ENCODE data around the gene KDM8.

Gene KDM8

DNA sequence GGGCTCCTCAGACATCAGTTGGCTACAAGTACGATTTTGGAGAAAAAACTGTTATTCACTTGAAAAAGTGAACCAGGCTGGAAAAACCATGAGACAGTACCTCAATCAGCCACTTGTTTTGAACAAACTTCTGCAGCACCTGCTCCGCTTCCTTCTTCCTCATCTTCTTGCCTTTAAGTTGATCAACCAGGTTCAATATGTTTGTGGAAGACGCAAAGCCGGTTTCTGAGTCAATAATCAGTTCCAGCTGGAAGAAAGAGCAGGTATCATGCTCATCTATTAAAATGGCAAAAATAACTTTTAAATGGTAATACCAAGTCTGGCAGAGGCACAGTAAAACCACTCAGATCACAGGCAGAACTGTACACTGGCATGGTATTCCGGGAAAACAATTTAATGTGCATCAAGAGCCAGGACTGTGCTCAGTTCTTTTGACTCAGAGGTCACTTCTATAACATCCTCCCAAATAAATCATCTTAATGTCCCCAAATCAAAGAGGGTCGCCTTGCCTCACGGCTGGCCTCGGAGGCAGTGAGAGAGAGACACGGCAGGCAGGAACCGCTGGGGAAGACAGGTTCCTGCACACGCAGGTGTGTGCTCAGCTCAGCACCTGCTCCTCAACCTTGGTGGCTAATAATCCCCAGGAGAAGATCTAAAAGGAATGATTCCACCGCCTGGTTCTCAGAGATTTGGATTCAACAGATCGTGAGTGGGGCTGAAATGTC, 29.7 kb downstream of the KDM8 start:
- H3K4me1 ChIP-seq, result no peaks in the 10 kb centered on the region
- no peak overlapping the region for H3K4me3 ChIP-seq
- peaks cover 18% of the 10 kb centered on the region for H3K36me3 ChIP-seq (replicated peaks)
- H3K9me3 ChIP-seq, result no peaks in the 10 kb centered on the region
- no peaks in the 10 kb centered on the region for H3K27me3 ChIP-seq (ENCODE audit: low read depth)
- in situ Hi-C loops (cut with MboI; ENCODE audit: low sequenced_read_pairs), result loop anchor here (25.0 kb wide), 1 partner anchor 229 kb away; no protein-coding TSS in a partner anchor
- no peak for DNase-seq (ENCODE audit: low spot score in 2 of 2)

DNA sequence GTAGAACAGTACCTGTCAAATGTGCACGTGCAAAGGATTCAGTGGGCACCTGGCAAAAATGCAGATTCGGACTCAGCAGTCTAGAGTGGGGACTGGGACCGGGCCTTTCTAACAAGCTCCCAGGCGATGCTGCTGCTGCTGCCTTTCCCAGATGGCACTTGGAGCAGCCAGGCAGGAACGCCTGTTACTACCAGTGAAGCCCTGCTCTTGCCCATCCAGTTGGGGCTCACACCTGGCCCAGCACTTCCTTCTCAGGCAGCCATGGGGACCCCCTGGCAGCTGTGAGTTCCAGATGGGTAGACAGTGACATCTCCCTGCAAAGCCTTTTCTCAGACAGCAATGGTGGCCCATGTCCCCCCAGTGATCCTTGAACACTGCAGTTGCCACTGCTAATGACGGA, 30.4 kb downstream of the KDM8 start:
- Histone ChIP-seq H3K36me3 (replicated peaks) (peaks cover 18% of the 10 kb centered on the region), H3K9me3 (no peaks in the 10 kb centered on the region), H3K27me3 (ENCODE audit: low read depth) (no peaks in the 10 kb centered on the region), H3K4me1 (no peaks in the 10 kb centered on the region), H3K4me3 (no peak overlapping the region)
- in situ Hi-C loops (cut with MboI; ENCODE audit: low sequenced_read_pairs), result loop anchor here (25.0 kb wide), 1 partner anchor 229 kb away; no protein-coding TSS in a partner anchor
- DNase-seq (ENCODE audit: low spot score in 2 of 2), result no peak

DNA sequence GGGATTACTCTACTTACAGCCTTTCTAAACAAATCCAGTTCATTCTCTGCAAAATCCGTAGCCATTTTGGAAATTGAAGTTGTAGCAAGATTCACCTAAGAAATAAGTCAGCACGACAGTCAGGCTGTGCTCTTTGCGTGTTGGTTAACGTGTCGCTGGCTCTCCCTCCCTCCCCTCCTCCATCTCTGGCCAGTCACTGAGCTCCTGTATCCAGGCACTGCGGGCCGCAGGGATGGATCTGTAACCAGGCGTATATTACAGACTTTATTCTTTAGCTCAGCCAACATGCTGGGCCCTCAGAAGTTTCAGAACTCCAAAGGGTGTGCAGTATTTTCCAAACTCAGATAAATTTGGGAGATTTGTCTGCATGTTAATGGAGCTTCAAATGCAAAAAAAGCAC, 30.8 kb downstream of the KDM8 start:
- no peak overlapping the region for H3K4me3 ChIP-seq
- in situ Hi-C loops (cut with MboI; ENCODE audit: low sequenced_read_pairs), result loop anchor here (25.0 kb wide), 1 partner anchor 228 kb away; no protein-coding TSS in a partner anchor

DNA sequence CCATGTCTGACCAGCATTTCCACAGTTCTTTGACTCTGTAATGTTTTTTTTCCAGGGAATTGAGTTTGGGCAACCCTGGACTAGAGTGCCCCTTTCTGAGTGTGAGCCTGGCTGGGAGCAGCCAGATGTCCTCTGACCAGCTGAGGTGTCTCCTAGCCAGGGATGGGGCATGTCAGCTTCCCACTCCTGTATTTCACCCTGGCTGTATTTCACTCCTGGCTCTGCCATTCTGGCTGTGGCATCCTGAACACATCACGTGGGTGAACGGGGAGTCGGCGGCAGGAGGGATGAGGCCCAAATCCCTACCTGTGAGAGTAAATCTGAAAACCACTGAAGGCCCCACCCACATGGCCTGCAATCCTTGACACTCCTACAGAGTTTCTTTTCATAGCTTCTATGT, 31.3 kb downstream of the KDM8 start:
- H3K27me3 ChIP-seq (ENCODE audit: low read depth), result no peaks in the 10 kb centered on the region
- in situ Hi-C loops (cut with MboI; ENCODE audit: low sequenced_read_pairs), result loop anchor here (25.0 kb wide), 1 partner anchor 228 kb away; no protein-coding TSS in a partner anchor
- H3K4me3 ChIP-seq, result no peak overlapping the region
- H3K4me1 ChIP-seq, result no peaks in the 10 kb centered on the region
- no peaks in the 10 kb centered on the region for H3K9me3 ChIP-seq
- no peak for DNase-seq (ENCODE audit: low spot score in 2 of 2)
- peaks cover 18% of the 10 kb centered on the region for H3K36me3 ChIP-seq (replicated peaks)

More for the DNA sequence above, 30.8 kb downstream of the KDM8 start:
- Histone ChIP-seq H3K4me1 (no peaks in the 10 kb centered on the region), H3K27me3 (ENCODE audit: low read depth) (no peaks in the 10 kb centered on the region), H3K36me3 (replicated peaks) (peaks cover 18% of the 10 kb centered on the region), H3K9me3 (no peaks in the 10 kb centered on the region)
- DNase-seq (ENCODE audit: low spot score in 2 of 2), result no peak

DNA sequence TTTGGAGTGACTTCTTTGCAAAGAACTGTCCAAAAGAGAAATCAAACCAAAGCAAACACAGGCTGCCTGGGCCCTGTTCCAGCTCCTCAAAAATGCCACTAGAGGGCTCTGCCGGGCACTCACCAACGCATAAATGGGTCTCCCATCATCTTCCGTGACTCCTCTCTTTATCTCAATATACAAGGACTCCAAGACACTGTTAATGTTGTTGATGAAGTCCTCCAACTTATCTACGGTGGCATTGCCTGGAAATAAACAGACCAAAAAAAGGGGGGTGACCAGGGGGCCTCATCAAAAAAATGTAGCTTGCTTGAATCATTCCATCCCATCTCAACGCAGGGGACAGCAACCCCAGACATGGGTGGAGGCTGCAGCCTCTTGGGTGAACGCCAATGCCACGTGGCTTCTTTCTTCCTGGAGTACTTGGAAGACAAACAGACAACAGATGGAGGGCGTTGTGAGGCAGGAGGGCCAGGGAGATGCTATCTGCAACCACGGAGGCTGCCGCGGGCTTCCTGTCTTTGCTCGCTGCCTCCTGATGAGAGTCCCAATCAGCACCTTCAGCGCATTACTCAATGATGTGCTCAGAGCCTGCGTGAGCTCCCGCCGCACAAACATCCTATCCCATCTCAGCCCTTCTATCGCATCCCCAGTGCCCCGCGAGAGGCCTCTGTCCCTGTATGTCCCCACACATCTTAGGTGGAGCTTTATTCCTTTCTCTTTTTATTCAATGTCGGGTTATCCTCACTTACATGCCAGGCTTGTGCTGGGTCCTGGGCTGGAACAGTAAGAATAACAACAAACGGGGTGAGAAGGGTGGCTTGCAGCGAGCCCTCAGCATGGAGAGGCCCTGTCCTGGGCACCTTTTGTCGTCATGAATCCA, 32.0 kb downstream of the KDM8 start:
- in situ Hi-C loops (cut with MboI; ENCODE audit: low sequenced_read_pairs), result loop anchor here (25.0 kb wide), 1 partner anchor 227 kb away; no protein-coding TSS in a partner anchor
- Histone ChIP-seq H3K9me3 (no peaks in the 10 kb centered on the region), H3K4me3 (no peak overlapping the region), H3K4me1 (no peaks in the 10 kb centered on the region), H3K36me3 (replicated peaks) (peaks cover 18% of the 10 kb centered on the region), H3K27me3 (ENCODE audit: low read depth) (no peaks in the 10 kb centered on the region)
- DNase-seq (ENCODE audit: low spot score in 2 of 2), result peak; percentile 49 to 59

DNA sequence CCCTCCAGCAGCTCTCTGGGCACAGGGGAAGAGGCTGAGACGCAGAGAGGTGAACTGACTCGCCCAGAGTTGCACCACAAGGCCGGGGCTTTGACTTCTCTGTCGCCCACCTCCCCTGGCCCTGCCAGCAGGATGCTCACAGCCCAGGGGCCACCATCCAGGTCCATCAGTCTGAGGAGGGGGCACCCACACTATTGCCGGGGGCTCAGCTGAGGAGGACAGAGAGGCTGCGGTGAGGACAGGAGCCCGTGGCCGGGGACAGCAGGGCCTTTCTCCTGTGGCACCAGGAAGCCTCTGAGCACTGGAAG, 32.6 kb downstream of the KDM8 start:
- H3K9me3 ChIP-seq, result no peaks in the 10 kb centered on the region
- peaks cover 17% of the 10 kb centered on the region for H3K36me3 ChIP-seq (replicated peaks)
- in situ Hi-C loops (cut with MboI; ENCODE audit: low sequenced_read_pairs), result loop anchor here (25.0 kb wide), 1 partner anchor 226 kb away; no protein-coding TSS in a partner anchor
- no peaks in the 10 kb centered on the region for H3K27me3 ChIP-seq (ENCODE audit: low read depth)
- no peak overlapping the region for H3K4me3 ChIP-seq
- H3K4me1 ChIP-seq, result no peaks in the 10 kb centered on the region
- DNase-seq (ENCODE audit: low spot score in 2 of 2), result no peak

DNA sequence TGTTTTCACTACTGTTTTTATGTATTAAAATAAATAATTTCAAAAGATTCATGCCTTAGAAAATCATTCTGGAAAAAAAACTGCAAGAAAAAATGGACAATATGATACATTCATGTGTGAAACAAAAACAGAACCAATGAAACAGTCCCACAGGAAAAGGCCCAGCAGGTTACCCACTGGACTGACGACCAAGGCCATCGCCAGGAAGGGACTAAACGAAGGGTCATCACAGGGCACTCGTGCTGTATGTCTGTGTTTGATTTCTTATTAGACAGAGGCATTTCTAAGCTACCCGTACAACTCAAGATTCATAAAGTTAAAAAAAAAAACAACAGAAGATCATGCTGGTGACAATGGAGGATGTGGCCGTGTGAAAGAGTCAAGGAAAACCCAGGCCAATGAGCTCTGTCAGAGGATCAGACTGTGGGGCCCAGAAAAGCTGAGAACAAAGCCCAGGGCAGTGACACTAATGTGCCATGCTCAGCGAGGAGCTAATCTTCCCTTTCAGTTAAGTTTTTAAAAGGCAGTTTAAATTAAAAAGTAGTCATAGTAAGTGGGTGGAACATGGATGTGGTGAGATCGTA, 33.4 kb downstream of the KDM8 start:
- Histone ChIP-seq H3K4me1 (no peaks in the 10 kb centered on the region), H3K27me3 (ENCODE audit: low read depth) (no peaks in the 10 kb centered on the region), H3K4me3 (no peak overlapping the region), H3K36me3 (replicated peaks) (peaks cover 14% of the 10 kb centered on the region), H3K9me3 (no peaks in the 10 kb centered on the region)
- in situ Hi-C loops (cut with MboI; ENCODE audit: low sequenced_read_pairs), result loop anchor here (25.0 kb wide), 1 partner anchor 226 kb away; no protein-coding TSS in a partner anchor
- DNase-seq (ENCODE audit: low spot score in 2 of 2), result no peak

DNA sequence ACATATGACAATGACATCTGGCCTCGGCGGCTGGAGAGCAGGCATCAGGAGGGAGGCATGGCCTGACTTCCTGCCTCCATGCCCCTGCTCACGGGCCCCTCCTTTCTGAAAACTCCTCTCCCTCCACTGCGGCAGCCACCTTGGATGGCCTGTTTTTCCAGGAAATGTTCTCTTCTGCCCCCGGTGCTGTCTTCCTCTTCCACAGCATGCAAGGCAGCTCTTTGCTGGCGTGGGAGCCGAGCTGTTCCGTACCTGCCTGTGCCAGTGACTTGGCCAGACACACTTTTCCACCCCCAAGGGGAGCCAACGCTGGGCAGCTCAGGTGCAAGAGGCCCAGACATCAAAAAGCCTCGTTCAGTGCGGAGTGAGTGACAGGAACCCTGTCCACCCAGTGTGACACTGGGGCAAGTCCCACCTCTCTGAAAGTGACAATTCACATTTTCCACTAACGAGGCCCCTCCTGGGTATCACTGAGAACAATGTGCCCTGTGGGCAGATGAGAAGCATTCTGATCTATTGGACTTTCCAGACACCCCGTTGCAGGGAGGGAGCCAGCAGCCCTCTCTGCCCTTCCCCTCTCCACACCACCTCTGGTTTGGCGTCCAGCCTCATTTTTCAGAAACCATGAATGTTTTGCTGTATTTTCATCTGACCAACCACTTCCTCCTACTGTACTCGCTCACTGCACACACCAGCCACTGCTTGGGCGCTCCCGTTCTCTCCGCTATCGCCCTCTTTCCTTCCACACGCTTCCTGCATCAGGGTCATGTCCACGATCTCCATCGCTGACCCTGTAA, 34.1 kb downstream of the KDM8 start:
- H3K4me3 ChIP-seq, result no peak overlapping the region
- H3K36me3 ChIP-seq (replicated peaks), result peaks cover 13% of the 10 kb centered on the region
- H3K9me3 ChIP-seq, result no peaks in the 10 kb centered on the region
- no peak for DNase-seq (ENCODE audit: low spot score in 2 of 2)
- H3K27me3 ChIP-seq (ENCODE audit: low read depth), result no peaks in the 10 kb centered on the region
- H3K4me1 ChIP-seq, result no peaks in the 10 kb centered on the region
- in situ Hi-C loops (cut with MboI; ENCODE audit: low sequenced_read_pairs), result loop anchor here (25.0 kb wide), 1 partner anchor 225 kb away; no protein-coding TSS in a partner anchor

DNA sequence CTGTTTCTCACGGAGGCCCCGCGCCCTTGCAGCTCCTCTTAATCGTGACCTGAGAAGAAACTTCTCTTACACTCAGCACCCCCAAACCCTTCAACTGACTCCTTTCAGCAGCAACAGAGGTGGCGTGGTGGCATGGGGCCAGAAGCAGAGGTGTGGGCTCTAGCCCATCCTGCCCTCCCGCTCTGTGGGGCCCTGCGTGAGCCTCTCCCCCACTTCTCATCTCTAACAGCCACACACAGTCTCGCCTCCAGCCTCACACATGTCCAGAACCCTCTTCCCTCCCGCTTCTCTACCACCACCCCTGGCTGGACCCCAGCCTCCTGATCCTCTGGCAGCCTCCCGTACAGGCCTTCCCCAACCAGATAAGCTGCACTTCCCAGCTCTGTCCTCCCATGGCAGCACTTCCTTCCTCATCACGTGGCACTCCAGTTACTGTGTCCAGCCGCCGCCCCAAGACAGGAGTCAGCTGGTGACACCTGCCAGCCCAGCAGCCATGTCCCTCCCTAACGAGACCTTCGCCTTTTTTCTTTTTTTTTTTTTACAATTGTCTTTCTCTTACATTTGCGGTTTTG, 34.8 kb downstream of the KDM8 start:
- no peaks in the 10 kb centered on the region for H3K27me3 ChIP-seq (ENCODE audit: low read depth)
- H3K36me3 ChIP-seq (replicated peaks), result peaks cover 7% of the 10 kb centered on the region
- H3K9me3 ChIP-seq, result no peaks in the 10 kb centered on the region
- no peak overlapping the region for H3K4me3 ChIP-seq
- in situ Hi-C loops (cut with MboI; ENCODE audit: low sequenced_read_pairs), result loop anchor here (25.0 kb wide), 1 partner anchor 224 kb away; no protein-coding TSS in a partner anchor
- DNase-seq (ENCODE audit: low spot score in 2 of 2), result no peak
- no peaks in the 10 kb centered on the region for H3K4me1 ChIP-seq

DNA sequence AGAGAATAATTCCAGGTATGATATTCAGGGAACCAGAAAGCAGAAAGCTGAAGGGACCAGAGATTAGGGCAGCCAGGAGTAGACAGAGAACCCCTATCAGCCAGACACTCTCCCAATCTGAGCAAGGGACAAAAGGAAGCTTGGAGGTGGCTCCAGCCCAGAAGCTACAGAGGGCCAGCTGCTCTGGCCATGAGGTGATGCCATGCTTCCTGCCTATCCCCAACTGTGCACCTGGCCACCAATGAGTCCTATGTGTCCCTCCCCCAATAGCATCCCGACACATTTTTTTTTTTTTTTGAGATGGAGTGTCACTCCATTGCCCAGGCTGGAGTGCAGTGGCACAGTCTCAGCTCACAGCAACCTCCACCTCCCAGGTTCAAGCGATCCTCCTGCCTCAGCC, 35.3 kb downstream of the KDM8 start:
- H3K4me1 ChIP-seq, result no peaks in the 10 kb centered on the region
- in situ Hi-C loops (cut with MboI; ENCODE audit: low sequenced_read_pairs), result loop anchor here (25.0 kb wide), 1 partner anchor 224 kb away; no protein-coding TSS in a partner anchor

DNA sequence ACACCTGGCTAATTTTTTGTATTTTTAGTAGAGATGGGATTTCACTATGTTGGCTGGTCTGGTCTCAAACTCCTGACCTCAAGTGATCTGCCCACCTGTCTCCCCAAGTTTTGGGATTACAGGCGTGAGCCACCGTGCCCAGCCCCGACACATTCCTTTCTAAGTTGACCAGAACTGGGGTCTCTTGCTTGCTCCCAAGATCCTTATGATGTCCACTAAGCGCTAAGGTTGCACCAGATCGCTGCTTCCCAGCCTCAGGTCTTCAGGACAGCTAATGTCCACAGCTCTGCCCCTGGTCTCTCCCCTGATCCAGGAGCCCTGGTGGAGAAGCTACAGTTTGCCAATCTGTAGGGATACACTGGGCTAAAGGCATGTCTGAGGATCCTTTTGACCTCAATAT, 35.7 kb downstream of the KDM8 start:
- DNase-seq (ENCODE audit: low spot score in 2 of 2), result no peak
- Histone ChIP-seq H3K36me3 (replicated peaks) (peaks cover 3% of the 10 kb centered on the region), H3K4me1 (no peaks in the 10 kb centered on the region), H3K4me3 (no peak overlapping the region), H3K9me3 (no peaks in the 10 kb centered on the region), H3K27me3 (ENCODE audit: low read depth) (no peaks in the 10 kb centered on the region)
- in situ Hi-C loops (cut with MboI; ENCODE audit: low sequenced_read_pairs), result loop anchor here (25.0 kb wide), 1 partner anchor 223 kb away; no protein-coding TSS in a partner anchor

More for the DNA sequence above, 35.3 kb downstream of the KDM8 start:
- Histone ChIP-seq H3K27me3 (ENCODE audit: low read depth) (no peaks in the 10 kb centered on the region), H3K4me3 (no peak overlapping the region), H3K36me3 (replicated peaks) (peaks cover 7% of the 10 kb centered on the region), H3K9me3 (no peaks in the 10 kb centered on the region)
- DNase-seq (ENCODE audit: low spot score in 2 of 2), result no peak

DNA sequence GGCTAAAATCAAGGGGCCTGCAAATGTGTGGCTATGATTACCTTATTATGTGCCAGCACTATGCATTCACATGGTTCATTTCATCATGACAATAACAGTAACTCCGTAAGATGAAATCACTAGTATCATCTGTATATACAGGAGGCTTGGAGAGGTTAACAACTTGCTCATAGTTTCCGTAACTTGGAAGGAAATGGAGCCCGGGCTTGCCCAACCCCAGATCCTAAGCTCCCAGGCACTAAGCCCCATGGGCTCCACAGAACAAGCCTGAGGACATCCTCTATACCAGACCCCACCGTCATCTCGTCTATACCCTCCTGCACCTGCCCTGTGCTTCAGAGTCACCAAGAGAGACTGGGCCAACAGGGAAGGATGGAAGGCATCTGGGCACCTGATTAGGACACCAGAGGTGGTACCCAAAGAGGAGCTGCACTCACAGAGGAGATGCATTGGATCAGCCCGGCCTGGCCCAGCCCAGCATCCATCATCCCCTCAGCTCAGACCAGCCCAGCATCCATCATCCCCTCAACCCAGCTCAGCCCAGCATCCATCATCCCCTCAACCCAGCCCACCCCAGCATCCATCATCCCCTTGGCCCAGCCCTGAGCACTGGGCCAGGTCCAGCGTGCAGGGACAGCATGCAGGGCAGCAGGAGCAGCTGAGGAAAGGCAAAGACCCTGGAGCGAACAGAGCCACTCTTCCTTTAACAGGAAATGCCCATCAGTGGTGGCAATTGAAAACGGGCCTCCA, 36.8 kb downstream of the KDM8 start:
- no peaks in the 10 kb centered on the region for H3K4me1 ChIP-seq
- H3K27me3 ChIP-seq (ENCODE audit: low read depth), result no peaks in the 10 kb centered on the region
- DNase-seq (ENCODE audit: low spot score in 2 of 2), result no peak
- peaks cover under 1% of the 10 kb centered on the region for H3K36me3 ChIP-seq (replicated peaks)
- H3K4me3 ChIP-seq, result no peak overlapping the region
- H3K9me3 ChIP-seq, result no peaks in the 10 kb centered on the region
- in situ Hi-C loops (cut with MboI; ENCODE audit: low sequenced_read_pairs), result loop anchor here (25.0 kb wide), 1 partner anchor 222 kb away; no protein-coding TSS in a partner anchor
